Measurements from ENCODE around the gene EMP3.
A peak's percentile ranks its signal among the peaks of the same experiment; 100 is the strongest.

The EMP3 gene

GRCh38 chr19:48318286-48318987, 6.9 kb upstream of the EMP3 start:
- DNase-seq (ENCODE audit: low read depth) = no peak

GRCh38 chr19:48319647-48320541, 5.5 kb upstream of the EMP3 start:
- DNase-seq (ENCODE audit: low read depth) = peak; percentile 65

GRCh38 chr19:48321372-48321621, 4.1 kb upstream of the EMP3 start:
- DNase-seq (ENCODE audit: low read depth) = peak; percentile 95

- DNase-seq (ENCODE audit: low read depth) = peak; percentile 98
Measured at GRCh38 chr19:48321622-48322591, 3.4 kb upstream of the EMP3 start.

GRCh38 chr19:48329167-48329891, 4.0 kb downstream of the EMP3 start:
- no peak for DNase-seq (ENCODE audit: low read depth)

GRCh38 chr19:48330012-48330681, 4.8 kb downstream of the EMP3 start:
- peak; percentile 69 for DNase-seq (ENCODE audit: low read depth)

DNA sequence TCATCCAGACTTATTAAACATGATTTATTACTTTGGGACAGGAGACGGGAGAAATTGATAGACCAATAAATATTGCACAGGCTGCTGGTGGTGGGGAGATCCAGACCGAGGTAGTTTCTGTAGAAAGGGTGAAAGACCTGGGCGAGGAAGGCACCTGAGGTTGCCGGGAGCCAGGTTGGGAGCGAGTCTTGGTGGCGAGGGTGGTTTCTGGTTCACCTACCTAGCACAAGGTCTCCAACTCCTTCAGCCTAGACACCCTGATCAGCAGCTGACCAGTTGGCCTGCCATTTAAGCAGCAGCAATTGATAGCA, 7.0 kb downstream of the EMP3 start:
- no peak for DNase-seq (ENCODE audit: low read depth)

DNA sequence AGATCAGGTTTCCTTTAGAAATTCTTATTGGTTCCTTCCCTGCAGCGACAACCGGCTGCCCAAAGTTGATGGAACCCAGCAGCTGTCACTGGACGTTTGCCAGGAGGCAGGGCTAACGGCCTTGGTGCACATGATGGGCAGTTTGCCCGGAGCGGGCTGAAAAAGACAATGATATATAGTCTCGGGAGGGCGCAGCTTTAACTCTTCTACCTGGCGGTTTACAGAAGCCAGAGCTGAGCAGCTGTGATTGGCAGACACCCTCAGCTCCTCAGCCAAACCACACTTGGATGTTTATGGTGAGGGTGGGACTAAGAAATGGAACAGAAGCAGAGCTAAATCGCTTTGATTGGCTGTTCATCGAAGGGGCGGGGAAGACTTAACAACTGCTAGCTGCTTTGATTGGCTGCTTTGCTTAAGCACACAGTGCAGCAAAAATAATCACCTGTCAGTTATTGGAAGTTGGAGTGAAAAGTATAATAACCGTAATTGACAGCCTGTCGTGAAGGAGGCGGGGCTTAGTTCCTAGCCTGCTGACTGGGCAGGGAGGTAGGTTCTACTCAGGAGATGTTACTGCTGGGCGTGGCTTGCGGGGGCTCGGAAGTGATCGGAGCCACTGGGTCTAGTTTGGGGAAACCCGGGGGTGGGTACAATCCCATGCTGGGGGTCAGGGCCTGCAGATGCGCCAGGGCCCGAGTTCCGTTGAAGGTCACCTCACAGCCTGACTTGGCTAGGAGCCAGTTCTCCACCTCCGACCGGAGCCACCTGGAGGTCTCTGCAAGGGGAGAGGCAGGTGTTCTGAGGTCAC, 7.5 kb downstream of the EMP3 start:
- peak; percentile 94 for DNase-seq (ENCODE audit: low read depth)

GRCh38 chr19:48333467-48334384, 8.4 kb downstream of the EMP3 start:
- DNase-seq (ENCODE audit: low read depth) = peak; percentile 91

DNA sequence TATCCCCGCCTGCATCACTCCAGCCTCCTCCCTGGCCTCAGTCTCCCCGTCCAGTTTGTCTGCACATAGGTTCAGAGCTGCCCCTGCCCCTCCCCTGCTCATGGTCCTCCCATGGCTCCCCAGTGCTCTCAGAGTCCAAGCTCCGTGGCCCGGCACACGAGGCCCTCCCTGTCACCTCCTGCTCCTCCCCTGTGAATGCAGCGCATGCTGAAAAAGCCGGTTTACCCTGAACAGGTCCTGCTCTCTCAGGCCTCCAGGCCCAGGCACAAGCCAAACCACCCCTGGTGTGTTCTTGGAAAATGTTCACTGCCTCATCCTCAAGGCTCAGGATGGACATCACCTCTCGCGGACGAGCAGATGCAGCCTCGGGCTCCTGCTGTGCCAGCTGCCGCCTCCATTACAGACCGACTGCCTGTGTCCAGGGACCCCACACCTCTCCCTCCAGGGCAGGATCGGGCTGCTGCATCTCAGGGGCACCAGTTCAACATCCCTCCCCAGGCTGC, 13.0 kb downstream of the EMP3 start:
- no peak for DNase-seq (ENCODE audit: low read depth)

DNA sequence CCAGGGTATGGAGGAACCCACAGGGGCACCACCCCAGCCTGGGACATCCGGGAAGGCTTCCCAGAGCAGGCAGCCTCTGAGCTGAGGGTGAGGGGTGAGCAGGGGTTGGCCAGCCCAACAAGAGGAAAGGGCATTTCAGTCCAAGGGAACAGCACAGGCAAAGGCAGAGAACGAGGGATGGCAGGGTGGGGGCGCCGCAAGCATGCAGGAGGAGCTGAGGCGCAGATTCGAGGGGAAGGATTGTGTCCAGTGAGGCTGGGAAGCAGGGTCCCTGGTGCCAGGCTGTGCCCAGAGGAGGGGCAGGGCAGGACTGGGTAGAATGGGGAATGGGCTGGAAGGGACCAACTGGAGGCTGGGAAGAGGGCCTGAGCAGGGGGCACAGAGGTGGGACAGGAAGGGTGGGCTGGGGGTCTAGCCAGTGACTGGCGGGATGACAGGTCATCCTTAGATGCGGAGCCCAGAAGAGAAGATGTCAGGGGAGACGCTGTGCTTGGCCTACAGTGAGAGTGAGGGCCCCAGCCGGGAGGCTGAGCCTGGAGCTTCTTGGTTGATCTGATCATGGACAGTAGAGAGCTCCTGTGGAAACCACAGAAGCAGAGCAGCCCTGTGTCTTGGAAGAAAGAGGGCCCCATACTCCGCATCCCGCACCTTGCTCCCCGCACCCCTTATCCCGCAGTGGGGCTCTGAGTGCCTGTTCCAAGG, 13.6 kb downstream of the EMP3 start:
- no peak for DNase-seq (ENCODE audit: low read depth)

GRCh38 chr19:48340995-48341394, 15.6 kb downstream of the EMP3 start:
- no peak for DNase-seq (ENCODE audit: low read depth)

DNA sequence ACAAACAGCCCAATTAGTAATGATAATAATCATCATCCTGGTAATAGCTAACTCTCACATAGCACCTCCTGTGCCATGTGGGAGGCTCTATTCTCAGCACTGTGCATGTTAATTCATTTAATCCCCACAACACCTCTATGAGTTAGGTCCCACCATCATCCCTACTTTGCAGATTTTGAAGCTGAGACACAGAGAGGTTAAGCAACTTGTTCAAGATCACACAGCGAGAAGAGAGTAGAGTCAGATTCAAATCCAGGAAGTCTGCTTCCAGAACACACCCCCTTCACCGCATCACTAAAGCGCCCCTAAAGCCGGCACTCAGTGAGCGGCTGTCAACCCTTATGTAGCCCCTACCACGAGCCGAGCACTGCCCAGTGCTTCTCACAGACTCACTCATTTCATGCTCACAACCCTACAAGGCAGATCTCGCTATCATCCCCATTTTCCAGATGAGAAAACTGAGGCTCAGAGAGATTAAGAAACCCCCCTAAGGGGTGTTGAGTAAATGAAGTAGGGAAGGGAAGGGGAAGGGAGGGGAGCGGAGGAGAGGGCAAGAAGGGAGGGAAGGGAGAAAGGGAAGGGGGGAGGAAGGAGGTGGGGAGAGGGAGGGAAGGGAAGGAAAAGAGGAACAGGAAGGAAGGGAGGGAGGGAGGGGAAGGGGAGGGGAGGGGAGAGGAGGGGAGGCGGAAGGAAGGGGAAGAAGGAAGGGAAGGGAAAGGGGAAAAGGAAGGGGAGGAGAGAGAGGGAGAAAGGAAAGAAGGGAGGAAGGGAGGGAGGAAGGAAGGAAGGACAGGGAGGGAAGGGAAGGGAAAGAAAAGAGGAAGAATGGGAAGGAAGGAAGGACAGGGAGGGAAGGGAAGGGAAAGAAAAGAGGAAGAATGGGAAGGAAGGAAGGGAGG, 16.4 kb downstream of the EMP3 start:
- DNase-seq (ENCODE audit: low read depth) = no peak

DNA sequence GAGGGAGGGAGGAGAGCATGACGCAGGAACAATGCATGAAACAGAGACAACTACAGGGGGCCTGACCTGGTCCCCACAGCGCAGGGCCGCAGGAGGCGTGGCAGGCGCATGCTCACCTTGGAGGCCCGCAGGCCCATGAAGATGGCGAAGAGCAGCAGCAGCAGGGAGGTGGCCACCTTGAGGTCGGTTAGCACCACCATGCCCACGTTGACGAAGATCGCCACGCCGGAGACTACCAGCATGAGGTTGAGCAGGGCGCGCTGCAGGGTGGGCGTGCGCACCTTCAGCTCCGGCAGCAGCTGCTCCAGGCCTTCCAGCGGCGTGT, 17.0 kb downstream of the EMP3 start:
- DNase-seq (ENCODE audit: low read depth) = no peak

DNA sequence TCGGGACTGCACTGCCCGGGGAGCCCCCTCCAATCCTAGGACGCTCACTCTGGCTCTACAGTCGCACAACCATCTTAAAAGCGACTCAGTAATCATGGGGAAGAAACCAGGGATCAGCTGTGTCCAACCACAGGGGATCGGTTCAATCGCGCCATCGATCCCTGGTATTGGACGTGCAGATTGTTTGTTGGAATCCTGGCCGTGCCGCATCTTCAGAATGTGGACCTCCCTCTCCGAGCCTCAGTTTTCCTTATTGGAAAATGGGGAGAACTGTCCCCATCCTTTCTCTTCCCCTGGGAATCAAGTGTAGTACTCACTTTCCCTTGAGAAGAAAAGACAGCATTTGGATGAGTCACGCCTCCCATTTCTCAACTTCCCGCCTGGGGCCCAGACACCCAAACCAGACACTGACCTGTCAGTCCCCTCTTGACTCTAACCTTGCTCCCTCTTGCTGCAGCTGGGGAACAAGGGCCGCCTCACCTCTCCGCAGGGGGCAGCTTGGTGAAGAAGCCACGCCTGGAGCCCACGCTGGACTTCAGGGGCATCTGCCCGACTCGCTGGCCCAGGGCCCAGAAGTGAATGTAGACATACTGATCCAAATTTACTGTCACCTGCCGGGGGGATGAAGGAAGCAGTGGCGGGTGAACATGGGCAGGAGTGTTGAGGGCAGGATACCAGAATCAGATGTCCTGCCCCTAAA, 17.6 kb downstream of the EMP3 start:
- no peak for DNase-seq (ENCODE audit: low read depth)

DNA sequence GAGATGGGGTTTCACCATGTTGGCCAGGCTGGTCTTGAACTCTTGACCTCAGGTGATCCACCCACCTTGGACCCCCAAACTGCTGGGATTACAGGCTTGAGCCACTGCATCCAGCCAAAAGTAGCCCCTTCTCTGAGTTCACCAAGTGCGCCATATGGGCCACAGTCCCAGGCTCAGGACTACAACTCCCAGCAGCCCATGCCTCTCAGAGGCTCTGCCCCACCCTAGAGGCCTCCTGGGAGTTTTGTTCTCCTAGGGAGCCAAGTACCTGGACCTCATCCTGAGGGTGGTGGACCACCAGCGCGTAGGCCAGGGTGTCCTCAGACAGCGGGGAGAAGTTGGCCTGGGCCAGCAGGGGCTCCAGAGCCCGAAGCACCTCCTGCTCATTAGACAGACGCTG, 19.5 kb downstream of the EMP3 start:
- no peak for DNase-seq (ENCODE audit: low read depth)

GRCh38 chr19:48346191-48346590, 20.8 kb downstream of the EMP3 start:
- no peak for DNase-seq (ENCODE audit: low read depth)

Measured in stimulated activated CD4-positive, alpha-beta T cell treated with anti-CD3 and anti-CD28 coated beads, Interleukin-2, amount 100 ng/mL, for 4 hours (primary cell).